Measurements from ENCODE around the gene RPGRIP1.
"Not testable (repeated sequence)": the region's sequence is repeated elsewhere in the genome, so short reads cannot be mapped to it uniquely, and the experiment has no call there.

The RPGRIP1 gene

DNA sequence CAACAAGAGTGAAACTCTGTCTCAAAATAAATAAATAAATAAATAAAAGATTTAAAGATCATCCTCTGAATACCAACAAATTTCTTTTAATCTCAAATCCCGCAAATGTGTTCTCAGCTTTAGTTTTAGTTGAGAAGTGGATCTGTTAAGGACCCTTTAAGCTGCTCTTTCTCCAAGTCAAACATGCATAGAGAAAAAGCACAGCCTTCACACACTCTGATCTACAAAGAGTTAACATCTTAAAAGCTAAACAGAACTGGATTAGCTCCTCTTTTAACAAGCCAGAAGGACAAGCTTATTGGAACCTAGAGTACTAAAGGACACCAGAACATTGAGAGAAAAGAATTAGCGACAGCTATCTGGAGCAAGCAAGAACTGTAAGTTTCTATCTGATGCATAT lies at the start of gene RPGRIP1:
Gene RPGRIP1 (plus strand): TSS at position 301 of the 400 bp plus-strand sequence. CDS start 7,894 bp downstream, outside the sequence.
- no peak for DNase-seq

DNA sequence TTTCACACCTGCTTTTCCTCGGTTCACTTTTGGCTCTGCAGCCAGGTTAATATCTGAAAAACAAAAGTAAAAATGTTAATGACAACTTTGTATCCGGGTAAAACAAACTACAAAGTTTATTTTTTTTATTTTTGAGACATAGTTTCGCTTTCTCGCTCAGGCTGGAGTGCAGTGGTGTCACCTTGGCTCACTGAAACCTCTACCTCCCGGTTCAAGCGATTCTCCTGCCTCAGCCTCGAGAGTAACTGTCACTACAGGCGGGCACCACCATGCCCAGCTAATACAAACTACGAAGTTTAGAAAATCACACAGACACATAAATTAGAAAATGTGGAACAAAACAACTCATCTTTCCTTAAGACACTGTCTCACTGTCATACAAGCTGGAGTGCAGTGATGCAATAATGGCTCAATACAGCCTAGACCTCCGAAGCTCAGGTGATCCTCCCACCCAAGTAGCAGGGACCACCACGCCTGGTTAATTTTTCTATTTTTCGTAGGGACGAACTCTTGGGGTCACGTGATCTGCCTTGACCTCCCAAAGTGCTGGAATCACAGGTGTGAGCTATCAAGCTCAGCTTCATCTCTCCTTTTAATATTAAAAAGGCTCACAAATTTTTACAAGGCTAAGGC lies 48.7 kb upstream of the RPGRIP1 start:
- DNase-seq = no peak

DNA sequence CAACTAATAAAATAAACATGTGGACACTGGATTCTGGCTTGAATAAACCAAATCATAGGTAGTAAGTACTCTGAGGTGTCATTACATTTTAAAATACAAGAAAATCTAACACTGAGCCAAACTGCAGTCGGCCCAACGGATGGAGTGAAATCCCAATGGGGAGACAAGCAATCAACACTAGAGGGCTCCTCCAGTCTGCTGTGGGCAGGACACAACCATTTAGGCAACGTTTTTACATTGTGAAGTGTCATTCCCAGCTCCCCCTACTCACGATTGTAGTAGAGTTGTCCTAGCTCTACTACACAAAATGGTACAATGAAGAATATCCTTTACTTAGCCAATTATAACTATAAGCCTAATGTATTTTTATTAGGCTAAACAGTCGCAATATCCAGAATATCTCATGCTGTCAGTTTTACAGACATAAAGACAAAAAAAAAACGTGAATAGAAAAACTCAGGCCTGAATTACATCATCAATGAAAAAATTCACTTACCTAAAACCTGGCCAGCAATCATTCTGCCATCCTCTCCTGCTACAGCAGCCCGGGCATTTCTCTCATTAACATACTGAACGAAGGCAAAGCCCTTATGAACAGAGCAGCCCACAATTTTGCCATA lies 46.3 kb upstream of the RPGRIP1 start:
- no peak for DNase-seq

DNA sequence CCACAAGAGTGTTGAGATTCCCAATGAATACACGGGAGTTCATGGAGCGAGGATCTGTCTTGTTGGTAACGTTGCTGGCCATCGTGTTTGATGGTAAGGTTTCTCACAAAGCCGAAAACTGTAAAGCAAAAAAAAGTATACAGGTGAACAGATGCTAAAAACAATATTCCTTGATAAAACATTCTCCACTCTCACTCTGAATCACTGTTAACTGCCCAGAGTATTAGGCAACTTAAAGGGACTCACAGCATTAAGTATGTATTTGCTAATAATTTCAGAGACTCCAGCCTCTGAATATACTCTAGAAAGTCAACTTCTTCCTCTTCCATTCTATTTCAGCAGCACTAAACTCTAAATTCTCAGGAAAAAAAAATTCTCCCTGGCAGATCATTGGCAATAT lies 45.8 kb upstream of the RPGRIP1 start:
- no peak for DNase-seq

- DNase-seq = no peak
Measured at GRCh38 chr14:21236948-21237797, 42.7 kb upstream of the RPGRIP1 start.

- DNase-seq = no peak
Measured at GRCh38 chr14:21238823-21239518, 40.9 kb upstream of the RPGRIP1 start.

- DNase-seq = no peak
Measured at GRCh38 chr14:21240417-21240816, 39.5 kb upstream of the RPGRIP1 start.

GRCh38 chr14:21241218-21241819 lies 38.6 kb upstream of the RPGRIP1 start:
- DNase-seq = no peak

GRCh38 chr14:21244544-21244943 lies 35.3 kb upstream of the RPGRIP1 start:
- no peak for DNase-seq

- no peak for DNase-seq
Measured at GRCh38 chr14:21245813-21246212, 34.1 kb upstream of the RPGRIP1 start.

- no peak for DNase-seq
Measured at GRCh38 chr14:21248338-21248737, 31.5 kb upstream of the RPGRIP1 start.

DNA sequence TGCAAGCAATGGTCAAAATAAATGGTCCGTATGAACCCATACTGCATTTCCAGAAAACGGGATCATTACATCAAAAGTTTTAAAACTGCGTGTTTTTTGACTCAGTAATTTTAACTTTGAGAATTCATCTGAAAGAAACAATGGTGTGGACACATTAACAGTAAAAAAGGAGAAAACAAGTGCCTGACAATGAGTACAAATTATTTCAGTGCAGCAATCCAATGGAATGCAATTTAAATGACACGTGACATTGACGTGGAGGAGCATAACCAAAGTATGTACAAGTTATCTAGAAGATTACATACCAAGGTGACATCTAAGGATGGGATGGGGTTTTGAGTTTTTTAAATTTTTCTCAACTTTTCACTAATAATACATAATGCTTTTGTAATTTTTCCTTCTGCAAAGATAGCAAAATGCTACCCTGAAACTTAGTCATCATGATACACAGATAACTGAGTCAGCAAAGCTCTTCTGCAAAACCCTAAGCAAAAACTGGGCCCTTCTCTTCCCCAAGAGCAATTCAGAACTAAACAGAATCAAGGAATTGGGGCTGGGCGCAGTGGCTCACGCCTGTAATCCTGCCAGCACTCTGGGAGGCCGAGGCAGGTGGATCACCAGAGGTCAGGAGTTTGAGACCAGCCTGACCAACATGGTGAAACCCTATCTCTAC lies 31.0 kb upstream of the RPGRIP1 start:
- no peak for DNase-seq

DNA sequence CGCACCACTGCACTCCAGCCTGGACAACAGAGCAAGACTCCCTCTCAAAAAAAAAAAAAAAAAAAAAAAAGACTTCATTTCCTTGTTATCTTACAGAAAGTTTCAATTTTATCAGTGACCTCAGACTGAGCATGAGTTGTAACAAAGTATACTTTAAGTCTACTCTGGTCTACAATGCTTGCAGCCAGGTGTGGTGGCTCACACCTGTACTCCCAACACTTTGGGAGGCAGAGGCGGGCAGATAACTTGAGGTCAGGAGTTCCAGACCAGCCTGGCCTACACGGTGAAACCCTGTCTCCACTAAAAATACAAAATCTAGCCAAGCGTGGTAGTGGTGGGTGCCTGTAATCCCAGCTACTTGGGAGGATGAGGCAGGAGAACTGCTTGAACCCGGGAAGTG lies 28.7 kb upstream of the RPGRIP1 start:
- no peak for DNase-seq

- DNase-seq = no peak
Measured at GRCh38 chr14:21252149-21252548, 27.7 kb upstream of the RPGRIP1 start.

- DNase-seq = no peak
Measured at GRCh38 chr14:21255385-21256101, 24.3 kb upstream of the RPGRIP1 start.

- not testable (repeated sequence) for DNase-seq
Measured at GRCh38 chr14:21256102-21256447, 23.8 kb upstream of the RPGRIP1 start.

- DNase-seq = no peak
Measured at GRCh38 chr14:21256539-21257393, 23.1 kb upstream of the RPGRIP1 start.

DNA sequence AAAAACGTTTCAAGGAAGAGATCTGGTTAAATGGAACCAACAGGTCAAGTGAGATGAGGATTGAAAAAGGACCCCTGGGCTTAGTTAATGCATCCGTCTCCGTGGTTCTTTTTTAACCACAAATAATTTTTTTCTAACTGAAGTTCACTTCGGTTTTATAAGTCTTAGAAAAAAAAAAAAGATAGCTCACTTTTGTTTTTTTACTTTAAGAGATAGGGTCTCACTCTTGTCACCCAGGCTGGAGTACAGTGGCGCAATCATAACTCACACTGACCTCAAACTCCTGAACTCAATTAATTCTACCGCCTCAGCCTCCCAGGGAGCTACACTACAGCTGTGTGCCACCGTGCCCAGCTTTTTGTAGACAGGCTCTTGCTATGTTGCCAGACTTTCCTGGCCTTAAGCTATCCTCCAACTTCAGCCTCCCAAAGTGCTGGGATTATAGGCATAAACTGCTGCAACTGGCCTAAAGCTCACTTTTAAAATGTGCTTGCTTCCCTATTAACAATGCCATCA lies 22.4 kb upstream of the RPGRIP1 start:
- no peak for DNase-seq

DNA sequence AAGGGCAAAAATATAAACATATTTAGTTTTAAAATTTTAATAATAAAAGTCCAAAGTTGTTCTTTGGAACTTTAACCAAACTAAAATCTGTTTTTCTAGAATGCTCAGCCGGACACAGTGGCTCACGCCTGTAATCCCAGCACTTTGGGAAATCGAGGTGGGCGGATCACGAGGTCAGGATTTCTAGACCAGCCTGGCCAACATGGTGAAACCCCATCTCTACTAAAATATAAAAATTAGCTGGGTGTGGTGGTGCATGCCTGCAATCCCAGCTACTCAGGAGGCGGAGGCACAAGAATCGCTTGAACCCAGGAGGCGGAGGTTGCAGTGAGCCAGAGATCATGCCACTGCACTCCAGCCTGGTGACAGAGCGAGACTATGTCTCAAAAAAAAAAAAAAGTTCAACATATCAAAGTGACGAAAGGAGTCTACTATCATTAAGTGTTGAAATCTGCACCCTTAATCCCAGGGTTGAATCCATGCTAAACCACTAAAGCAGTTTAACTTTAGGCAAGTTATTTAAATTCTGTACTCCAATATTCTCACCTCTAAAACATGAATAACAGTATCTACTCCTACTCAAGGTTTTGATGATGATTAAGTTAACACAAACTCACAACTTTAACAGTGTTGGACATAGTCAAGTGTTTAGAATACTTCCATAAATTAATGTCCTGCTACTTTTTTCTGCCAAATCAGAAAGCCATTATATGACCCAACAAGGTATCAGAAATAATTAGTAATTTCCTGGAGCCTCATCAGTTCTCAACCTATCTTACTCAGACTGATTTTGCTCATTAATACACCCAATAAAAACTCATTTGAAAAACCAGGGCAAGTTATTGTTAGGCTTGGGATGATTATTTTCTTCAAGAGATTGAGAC lies 21.6 kb upstream of the RPGRIP1 start:
- no peak for DNase-seq

Data from activated CD4-positive, alpha-beta T cell treated with anti-CD3 and anti-CD28 coated beads, Interleukin-2, amount 50 U/mL, for 4 hours (primary cell).